Measurements from ENCODE around the gene EZR.

Gene EZR

GRCh38 chr6:158819977-158820622 is 932 bp upstream of the EZR start:
- DNase-seq (ENCODE audit: extremely low read depth in 1 of 2, low read depth in 1 of 2) = no peak

- DNase-seq (ENCODE audit: extremely low read depth in 1 of 2, low read depth in 1 of 2) = peak in 1 of 2 donors; percentile 41
Measured at GRCh38 chr6:158818581-158819212, 471 bp downstream of the EZR start.

GRCh38 chr6:158817728-158818580 is 1.2 kb downstream of the EZR start:
- peak; percentile 60 to 73 for DNase-seq (ENCODE audit: extremely low read depth in 1 of 2, low read depth in 1 of 2)

GRCh38 chr6:158816803-158817727 is 2.1 kb downstream of the EZR start:
- no peak for DNase-seq (ENCODE audit: extremely low read depth in 1 of 2, low read depth in 1 of 2)

GRCh38 chr6:158816329-158816728 is 2.8 kb downstream of the EZR start:
- DNase-seq (ENCODE audit: extremely low read depth in 1 of 2, low read depth in 1 of 2) = no peak

GRCh38 chr6:158815907-158816306 is 3.3 kb downstream of the EZR start:
- DNase-seq (ENCODE audit: extremely low read depth in 1 of 2, low read depth in 1 of 2) = no peak

GRCh38 chr6:158815379-158815724 is 3.8 kb downstream of the EZR start:
- no peak for DNase-seq (ENCODE audit: extremely low read depth in 1 of 2, low read depth in 1 of 2)

GRCh38 chr6:158813032-158813431 is 6.1 kb downstream of the EZR start:
- no peak for DNase-seq (ENCODE audit: extremely low read depth in 1 of 2, low read depth in 1 of 2)

- no peak for DNase-seq (ENCODE audit: extremely low read depth in 1 of 2, low read depth in 1 of 2)
Measured at GRCh38 chr6:158812611-158813010, 6.6 kb downstream of the EZR start.

GRCh38 chr6:158810155-158811095 is 8.7 kb downstream of the EZR start:
- DNase-seq (ENCODE audit: extremely low read depth in 1 of 2, low read depth in 1 of 2) = no peak

GRCh38 chr6:158808941-158809678 is 10.1 kb downstream of the EZR start:
- DNase-seq (ENCODE audit: extremely low read depth in 1 of 2, low read depth in 1 of 2) = no peak

GRCh38 chr6:158808442-158808833 is 10.7 kb downstream of the EZR start:
- DNase-seq (ENCODE audit: extremely low read depth in 1 of 2, low read depth in 1 of 2) = no peak

GRCh38 chr6:158807515-158808441 is 11.4 kb downstream of the EZR start:
- no peak for DNase-seq (ENCODE audit: extremely low read depth in 1 of 2, low read depth in 1 of 2)

- no peak for DNase-seq (ENCODE audit: extremely low read depth in 1 of 2, low read depth in 1 of 2)
Measured at GRCh38 chr6:158805698-158806377, 13.3 kb downstream of the EZR start.

GRCh38 chr6:158804207-158804606 is 15.0 kb downstream of the EZR start:
- no peak for DNase-seq (ENCODE audit: extremely low read depth in 1 of 2, low read depth in 1 of 2)

GRCh38 chr6:158803733-158804143 is 15.4 kb downstream of the EZR start:
- DNase-seq (ENCODE audit: extremely low read depth in 1 of 2, low read depth in 1 of 2) = no peak

GRCh38 chr6:158801655-158802294 is 17.4 kb downstream of the EZR start:
- DNase-seq (ENCODE audit: extremely low read depth in 1 of 2, low read depth in 1 of 2) = no peak
